Right kidney (tissue), 9 donors: ENCODE data around the gene GLS2.
"Not testable (repeated sequence)": the region's sequence is repeated elsewhere in the genome, so short reads cannot be mapped to it uniquely, and the experiment has no call there.

Source experiments
- DNase-seq: peaks from one replicate; pipeline ENCODE4 v3.0.0-alpha.2; 2016
- long read RNA-seq, 8 donors: transcript quantifications; one replicate each; lab custom pipeline, GENCODE V29; 2026

Gene GLS2
- long read RNA-seq, donor 1: 0 reads
- long read RNA-seq, donor 2: 0 reads
- long read RNA-seq, donor 3: 0 reads
- long read RNA-seq, donor 4, partial matches to known transcripts: 7 of 7 reads
- long read RNA-seq, donor 4, other reads (novel, unspliced or antisense): 0 of 7 reads
- long read RNA-seq, donor 5: 0 reads
- long read RNA-seq, donor 6: 0 reads
- long read RNA-seq, donor 7: 0 reads
- long read RNA-seq, donor 8: 0 reads

DNA sequence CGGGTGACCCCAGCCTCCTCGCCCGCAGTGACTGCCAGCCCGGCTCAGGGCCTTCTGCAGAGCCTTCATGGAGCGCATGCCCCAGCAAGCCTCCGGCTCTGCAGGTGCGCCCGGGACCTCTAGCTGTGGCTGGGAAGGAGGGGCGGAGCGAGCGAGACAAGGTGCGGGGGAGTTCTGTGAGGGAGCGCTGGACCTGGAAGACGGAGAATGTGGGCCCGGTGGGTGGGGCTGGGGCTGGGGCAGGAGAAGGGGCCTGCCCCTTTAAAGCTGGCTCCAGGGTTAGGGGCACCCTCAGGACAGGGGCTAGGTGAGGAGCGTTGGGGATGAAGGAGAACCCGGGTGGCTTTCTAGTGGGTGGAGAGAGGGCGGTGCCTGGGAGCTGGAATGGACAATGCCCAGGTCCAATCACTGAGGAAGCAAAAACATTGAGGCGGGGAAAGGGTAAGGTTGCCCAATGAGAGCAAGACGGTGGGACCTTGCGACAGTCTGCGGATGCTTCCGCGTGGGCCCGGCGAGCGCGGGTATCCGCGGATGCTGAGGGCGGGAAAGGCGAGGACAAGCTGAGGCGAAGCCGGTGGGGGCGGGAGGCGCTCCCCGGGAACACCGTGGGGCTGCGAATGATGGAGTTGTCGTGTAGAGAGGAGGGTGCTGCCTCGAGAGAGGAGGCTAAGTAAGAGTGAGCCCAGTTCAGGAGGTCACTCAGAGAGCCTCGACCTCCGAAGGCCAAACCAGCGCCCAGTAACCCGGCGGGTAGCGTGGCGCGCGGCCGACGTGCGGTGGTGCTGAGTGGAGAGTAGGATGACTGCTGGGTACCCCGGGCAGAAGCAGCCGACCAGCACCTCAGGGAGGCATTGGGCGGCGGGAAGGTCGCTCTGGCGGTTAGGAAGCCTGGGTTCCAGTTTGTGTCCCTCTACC, at the start of gene GLS2:
Gene GLS2, minus strand, starts transcription at position 121 of the 915 bp plus-strand sequence. Its CDS starts 43 bp downstream, at position 78.
- peak; percentile 86 for DNase-seq

DNA sequence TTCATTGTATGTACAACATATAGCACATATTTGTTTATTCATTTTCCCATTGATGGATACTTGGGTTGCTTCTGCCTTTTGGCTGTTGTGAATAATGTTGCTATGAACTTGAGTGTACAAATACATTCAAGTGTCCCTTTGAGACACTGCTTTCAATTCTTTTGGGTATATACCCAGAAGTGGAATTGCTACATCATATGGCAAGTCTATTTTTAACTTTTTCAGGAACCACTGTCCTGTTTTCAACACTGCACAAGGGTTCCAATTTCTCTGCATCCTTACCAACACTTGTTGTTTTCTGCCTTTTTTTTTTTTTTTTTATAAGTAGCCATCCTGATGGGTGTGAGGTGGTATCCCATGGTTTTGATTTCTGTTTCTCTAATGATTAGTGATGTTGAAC, 49.6 kb upstream of the GLS2 start:
- no peak for DNase-seq

DNA sequence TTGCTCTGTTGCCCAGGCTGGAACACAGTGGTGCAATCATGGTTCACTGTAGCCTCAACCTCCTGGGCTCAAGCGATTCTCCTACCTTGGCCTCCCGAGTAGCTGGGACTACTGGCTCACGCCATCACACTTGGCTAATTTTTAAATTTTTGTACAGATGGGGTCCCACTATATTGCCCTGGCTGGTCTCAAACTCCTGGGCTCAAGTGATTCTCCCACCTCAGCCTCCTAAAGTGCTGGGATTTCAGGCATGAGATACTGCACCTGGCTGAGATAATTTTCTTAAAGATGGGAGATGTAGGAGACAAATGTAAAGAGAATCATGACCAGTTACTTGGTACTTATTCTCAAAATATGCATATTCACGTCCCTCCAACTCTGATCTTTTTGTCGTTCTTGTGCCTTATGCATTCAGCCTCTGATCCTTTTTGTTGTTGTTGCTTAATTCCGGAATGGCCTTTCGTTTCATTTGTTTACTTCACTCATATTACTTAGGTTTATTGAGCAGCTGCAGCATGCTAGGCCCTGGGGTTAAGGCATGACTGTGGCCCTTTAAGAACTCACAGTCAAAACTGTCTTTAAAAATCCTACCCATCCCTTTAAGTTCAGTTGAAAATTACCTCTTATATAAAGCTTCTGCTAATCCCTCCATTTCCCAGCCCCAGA, 42.6 kb upstream of the GLS2 start:
- no peak for DNase-seq

DNA sequence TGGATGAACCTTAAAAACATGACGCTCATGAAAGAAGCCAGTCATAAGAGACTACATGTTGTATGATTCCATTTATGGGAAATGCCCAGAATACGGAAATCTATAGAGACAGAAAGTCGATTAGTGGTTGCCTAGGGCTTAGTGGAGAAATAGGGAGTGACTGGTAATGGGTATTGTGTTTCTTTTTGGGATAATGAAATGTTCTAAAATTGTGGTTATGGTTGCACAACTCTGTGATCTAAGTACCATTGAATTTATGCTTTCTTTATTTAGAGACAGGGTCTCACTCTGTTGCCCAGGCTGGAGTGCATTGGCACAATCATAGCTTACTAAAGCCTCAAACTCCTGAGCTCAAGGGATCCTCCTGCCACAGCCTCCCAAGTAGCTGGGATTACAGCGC, 41.7 kb upstream of the GLS2 start:
- DNase-seq: no peak

DNA sequence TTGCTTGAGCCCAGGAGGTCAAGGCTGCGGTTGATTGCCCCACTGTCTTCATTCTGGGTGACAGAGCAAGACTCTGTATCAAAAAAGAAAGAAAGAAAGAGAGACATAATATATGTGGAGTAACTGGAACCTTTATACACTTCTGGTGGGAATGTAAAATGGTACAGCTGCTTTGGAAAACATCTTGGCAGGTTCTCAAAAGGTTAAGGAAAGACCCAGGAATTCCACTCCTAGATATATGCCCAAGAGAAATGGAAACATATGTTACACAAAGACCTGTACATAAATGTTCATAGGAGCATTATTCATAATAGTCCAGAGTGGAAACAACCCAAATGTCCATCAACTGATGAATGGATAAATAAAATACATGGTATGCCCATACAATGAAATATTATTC, 40.9 kb upstream of the GLS2 start:
- DNase-seq: no peak

DNA sequence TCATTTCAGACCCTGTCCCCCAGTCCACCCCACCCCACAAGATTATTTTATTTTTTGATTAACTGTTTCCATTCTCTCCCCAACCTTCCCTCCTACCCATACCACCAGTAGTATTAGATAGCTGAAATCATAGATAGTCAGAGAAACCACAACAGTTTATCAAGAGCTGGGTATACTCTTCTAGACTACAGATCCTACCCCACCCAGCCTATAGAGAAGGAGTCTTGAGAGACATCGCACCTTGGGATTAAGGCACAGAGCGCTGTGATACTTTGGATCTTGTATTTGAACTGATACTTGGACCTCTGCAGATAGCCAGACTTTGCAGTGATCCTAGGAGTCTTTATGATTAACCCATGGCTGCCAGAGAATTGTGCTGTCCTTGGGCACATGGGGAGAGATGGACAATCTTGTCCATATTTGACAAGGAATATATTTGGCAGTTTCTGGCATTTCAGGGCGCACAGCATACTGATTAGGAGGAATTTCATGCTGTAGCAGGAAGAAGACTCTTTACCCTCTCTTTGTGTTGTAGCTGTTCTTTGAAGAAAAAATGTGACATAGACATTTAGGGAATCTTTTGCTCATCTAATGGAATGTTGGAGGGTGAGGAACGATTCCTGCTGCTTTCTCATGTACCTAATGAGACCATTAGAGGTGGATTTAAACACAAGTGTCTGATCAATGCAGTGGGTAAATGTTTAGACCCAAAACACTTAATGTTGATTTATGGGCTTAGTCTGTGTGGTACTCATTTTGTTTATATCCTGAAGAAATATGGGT, 34.6 kb upstream of the GLS2 start:
- DNase-seq: peak; percentile 61

DNA sequence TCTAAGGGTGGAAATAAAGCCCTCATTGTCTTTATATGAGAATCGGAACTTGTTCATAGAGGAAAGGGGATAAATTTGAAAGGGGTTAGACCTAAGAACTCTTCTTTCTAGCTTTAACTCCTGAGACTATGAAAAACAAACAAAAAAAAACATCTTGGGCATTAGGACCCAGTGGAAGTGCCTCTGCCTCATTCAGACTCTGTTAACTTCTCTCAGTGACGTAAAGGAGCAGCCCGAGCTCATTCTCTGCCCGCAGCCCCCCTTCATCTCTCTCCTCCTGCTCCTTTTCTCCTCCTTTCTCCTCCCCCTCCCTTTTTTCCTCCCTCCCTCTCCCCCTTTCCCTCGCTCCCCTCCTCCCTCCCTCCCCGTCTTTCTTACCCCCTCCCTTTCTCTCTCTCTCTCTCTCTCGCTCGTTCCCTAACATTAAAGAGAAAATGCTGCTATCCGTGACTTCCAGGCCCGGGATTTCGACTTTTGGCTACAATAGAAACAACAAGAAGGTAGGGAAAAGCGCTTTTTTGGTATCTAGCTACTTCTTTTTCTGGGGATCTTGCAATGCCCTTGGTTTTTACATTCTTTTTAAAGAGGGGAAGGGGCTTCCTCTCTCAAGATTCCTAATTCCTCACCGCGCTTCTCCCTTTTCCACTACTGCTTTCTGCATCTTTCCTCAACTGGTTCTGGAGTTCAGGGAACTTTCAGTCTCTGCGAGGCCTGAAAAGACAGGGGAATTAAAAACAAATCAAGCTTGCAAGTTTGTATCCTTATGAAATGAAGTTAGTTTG, 33.8 kb upstream of the GLS2 start, which contains the start of gene RBMS2:
Gene RBMS2, plus strand, starts transcription at position 231 of the 782 bp plus-strand sequence. Its CDS starts 204 bp downstream, at position 435.
- peak; percentile 72 for DNase-seq

DNA sequence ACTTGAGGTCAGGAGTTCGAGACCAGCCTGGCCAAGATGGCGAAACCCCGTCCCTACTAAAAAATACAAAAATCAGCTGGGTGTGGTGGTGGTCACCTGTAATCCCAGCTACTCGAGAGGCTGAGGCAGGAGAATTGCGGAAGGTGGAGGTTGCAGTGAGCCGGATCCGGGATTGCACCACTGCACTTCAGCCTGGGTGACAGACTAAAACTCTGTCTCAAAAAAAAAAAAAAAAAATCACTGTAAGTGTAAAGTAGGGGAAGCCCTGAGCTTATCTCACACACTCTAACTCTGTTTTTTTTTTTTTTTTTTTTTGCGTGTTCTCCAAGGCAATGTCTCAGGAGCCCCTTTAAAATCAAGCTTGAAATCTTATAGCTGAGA, 33.2 kb upstream of the GLS2 start:
- no peak for DNase-seq

DNA sequence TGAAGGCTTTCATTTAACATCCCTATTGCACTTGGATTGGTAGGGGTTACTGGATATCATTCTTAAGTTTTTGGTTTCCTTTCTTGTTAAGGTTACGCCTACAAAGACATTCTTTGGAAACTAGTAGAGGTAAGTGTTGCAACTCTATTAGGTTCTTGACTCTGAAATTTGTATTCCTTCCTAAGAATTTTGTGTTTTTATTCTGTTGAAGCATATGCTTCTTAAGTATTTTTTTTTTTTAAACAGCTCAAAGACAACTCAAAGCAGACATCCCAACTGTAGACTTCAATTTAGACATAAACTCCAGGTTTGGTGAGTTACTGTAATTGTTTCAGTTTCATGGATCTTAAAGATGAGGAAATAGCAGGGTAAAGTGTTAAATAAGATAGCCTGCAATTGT, 32.5 kb upstream of the GLS2 start:
- DNase-seq: no peak

DNA sequence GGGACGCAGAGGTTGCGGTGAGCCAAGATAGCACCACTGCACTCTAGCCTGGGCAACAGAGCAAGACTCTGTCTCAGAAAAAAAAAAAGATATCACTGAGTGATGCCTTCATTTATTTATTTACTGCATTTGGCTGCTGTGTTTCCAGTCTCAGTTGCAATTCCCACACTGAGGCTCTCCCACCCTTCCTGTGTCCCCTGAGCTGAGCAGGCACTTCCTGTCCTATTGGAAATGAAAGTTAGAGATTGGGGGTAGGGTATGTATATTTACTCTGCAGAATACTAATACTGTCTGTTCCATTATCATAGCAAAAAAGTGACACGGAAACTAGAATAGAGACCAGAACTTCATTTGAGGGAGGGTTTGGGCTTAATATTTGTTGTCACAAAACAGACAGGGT, 32.1 kb upstream of the GLS2 start:
- no peak for DNase-seq

DNA sequence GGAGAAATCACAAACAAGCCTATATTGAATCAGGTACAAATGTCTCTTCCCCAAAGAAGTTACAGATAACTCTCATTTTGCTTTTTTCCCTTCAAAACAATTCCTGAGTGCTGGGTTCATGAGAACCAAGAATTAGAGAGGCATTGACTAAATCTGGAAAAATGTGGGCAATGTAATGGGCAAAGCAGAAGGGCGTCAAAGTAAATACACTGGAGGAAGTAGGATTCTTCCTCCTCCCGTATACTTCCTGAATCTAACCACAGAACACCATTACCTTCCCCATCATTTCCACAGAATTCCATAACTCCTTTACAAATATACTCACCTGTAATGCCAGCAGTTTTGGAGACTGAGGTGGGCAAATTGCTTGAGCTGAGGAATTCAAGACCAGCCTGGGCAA, 30.6 kb upstream of the GLS2 start:
- no peak for DNase-seq

DNA sequence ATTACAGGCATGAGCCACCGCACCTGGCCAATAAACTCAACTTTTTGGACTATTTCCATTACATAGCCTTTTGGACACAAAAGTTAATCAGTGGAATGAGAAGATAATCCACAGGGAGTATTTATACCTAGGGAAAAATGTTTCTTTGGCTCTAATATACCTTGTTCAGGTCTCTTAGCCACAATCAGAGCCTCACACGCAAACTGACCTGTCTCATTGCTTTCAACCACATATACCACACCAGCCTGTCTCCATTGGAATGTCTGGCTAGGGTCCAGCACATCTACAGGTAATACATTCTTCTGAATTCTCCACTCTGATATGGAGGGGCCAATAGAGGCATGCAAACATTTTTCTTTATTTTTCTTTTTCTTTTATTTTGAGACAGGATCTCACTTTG, 29.9 kb upstream of the GLS2 start:
- DNase-seq: no peak

DNA sequence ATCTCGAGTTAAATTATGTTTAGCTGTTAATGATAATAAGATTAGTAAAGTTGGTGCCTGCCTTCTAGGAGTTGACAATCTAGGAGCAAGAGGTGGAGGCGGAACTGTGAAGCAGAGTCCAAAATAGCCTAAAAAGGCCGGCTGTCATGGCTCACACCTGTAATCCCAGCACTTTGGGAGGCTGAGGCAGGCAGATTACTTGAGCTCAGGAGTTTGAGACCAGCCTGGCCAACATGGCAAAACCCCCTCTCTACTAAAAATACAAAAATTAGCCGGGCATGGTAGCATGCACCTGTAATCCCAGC, 26.0 kb upstream of the GLS2 start:
- not testable (repeated sequence) for DNase-seq

DNA sequence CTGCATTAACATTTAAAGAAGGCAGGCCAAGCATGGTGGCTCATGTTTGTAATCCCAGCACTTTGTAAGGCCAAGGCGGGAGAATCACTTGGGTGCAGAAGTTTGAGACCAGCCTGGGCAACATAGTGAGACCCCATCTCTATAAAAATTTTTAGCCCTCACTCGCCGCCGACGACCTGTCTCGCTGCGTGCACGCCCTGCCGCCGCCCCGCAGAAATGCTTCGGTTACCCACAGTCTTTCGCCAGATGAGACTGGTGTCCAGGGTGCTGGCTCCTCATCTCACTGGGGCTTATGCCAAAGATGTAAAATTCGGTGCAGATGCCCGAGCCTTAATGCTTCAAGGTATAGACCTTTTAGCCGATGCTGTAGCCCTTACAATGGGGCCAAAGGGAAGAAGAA, 22.8 kb upstream of the GLS2 start:
- no peak for DNase-seq

DNA sequence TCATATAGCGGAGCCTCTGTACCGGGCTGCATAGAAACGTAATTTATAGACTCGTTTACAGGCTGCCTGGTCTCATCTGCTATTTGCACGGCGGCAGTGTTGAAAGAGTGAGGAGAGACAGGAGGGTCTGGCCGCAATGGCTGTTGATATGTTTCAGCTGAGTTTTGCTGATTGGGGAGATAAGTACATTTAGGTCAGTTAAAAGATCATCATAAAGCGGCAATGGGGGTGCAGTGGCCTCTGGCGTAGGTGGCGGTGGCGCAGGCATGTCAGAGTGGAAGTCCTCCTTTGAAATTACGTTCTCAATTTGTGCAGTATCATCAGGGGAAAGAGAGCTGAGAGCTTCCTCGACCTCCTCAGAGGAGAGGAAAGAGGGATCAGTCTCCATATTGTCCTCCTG, 11.9 kb upstream of the GLS2 start:
- DNase-seq: not testable (repeated sequence)

DNA sequence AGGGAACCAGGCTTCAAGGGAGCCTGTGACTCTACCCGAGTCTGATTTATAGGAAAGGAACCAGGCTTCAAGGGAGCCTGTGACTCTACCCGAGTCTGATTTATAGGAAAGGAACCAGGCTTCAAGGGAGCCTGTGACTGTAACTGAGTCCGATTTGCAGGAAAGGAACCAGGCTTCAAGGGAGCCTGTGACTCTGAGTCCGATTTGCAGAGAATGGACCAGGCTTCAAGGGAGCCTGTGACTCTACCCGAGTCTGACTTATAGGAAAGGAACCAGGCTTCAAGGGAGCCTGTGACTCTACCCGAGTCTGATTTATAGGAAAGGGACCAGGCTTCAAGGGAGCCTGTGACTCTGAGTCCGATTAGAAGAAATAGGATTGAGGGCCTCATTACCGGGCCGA, 11.5 kb upstream of the GLS2 start:
- not testable (repeated sequence) for DNase-seq

DNA sequence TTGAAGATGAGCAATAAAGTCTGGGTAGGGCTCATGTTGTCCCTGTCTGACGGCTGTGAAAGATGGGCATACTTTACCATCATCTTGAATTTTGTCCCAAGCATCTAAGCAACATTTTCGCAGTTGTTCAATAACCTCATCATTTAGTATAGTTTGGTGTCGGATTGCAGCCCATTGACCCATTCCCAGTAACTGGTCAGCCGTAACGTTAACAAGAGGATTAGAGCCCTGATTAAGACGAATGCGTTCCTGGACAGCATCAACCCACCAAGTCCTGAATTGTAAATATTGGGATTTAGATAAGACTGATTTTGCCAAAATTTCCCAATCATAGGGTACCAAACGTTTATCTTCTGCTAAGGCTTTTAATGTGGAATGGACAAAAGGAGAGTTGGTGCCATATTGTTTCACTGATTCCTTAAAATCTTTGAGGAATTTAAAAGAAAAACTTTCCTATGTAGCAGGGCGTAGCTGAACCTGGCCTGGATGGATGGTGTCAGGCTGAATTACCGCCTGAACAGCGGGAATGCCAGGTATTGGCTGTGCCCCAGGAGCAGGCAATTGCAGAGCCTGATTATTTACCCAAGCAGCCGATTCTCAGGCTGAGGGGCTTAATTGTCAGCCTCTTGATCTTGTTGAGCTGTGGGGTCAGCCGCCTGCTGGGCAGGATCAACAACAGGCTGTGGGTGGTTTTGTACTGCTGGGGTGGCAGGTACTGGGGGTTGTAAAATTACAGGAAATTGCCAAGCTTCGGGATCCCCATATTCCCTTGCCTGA, 10.4 kb upstream of the GLS2 start:
- not testable (repeated sequence) for DNase-seq

DNA sequence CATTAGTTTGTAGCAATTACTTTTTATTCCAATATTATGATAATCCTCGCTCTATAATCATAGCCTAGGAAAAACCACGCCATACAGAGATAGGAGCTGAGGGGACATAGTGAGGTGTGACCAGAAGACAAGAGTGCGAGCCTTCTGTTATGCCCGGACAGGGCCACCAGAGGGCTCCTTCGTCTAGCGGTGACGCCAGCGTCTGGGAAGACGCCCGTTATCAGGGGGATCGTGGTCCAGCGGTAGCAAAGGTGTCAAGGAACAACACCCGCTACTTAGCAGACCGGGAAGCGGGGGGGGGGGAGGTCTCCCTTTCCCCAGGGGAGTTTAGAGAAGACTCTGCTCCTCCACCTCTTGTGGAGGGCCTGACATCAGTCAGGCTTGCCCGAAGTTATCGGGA, 8.7 kb upstream of the GLS2 start:
- not testable (repeated sequence) for DNase-seq

DNA sequence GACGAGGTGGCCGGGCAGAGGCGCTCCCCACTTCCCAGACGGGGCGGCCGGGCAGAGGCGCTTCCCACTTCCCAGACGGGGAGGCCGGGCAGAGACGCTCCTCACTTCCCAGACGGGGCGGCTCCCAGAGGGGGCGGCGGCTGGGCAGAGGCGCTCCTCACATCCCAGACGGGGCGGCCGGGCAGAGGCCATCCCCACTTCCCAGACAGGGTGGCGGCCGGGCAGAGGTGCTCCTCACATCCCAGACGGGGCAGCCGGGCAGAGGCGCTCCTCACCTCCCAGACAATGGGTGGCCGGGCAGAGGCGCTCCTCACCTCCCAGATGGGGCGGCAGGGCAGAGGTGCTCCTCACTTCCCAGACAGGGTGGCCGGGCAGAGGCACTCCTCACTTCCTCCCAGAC, 6.5 kb upstream of the GLS2 start:
- DNase-seq: not testable (repeated sequence)

DNA sequence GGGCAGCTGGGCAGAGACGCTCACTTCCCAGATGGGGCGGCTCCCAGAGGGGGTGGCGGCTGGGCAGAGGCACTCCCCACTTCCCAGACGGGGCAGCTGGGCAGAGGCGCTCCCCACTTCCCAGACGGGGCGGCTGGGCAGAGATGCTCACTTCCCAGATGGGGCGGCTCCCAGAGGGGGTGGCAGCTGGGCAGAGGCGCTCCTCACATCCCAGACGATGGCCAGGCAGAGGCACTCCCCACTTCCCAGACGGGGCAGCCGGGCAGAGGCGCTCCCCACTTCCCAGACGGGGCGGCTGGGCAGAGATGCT, 6.1 kb upstream of the GLS2 start:
- DNase-seq: not testable (repeated sequence)
